ENCODE measurements around the gene KRTAP9-7.

The KRTAP9-7 gene

GRCh38 chr17:41271858-41272257 lies 3.6 kb upstream of the KRTAP9-7 start:
- no peak for DNase-seq (ENCODE audit: low spot score)

GRCh38 chr17:41278176-41278955 lies 2.9 kb downstream of the KRTAP9-7 start:
- no peak for DNase-seq (ENCODE audit: low spot score)

DNA sequence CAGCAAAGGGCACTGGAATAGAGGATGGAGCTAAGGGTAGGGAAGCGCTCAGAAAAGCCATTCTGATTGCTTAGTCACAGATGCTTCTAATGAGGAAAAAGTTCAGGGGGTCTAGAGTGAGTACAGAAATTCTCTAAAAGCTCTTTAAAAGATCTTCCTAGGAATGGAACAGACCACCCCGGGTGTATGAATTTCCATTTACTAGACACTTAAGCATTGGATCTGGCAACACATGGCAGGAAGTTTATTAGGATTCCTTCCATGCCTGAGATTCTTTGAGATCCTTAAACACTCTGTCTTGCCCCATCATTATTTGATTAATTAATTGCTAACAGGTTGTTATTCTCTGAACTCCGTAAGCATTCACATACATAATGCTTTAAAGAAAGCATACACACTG lies 8.5 kb downstream of the KRTAP9-7 start:
- no peak for DNase-seq (ENCODE audit: low spot score)

GRCh38 chr17:41284546-41284945 lies 9.0 kb downstream of the KRTAP9-7 start:
- no peak for DNase-seq (ENCODE audit: low spot score)

GRCh38 chr17:41287050-41287449 lies 11.6 kb downstream of the KRTAP9-7 start:
- DNase-seq (ENCODE audit: low spot score) = no peak

DNA sequence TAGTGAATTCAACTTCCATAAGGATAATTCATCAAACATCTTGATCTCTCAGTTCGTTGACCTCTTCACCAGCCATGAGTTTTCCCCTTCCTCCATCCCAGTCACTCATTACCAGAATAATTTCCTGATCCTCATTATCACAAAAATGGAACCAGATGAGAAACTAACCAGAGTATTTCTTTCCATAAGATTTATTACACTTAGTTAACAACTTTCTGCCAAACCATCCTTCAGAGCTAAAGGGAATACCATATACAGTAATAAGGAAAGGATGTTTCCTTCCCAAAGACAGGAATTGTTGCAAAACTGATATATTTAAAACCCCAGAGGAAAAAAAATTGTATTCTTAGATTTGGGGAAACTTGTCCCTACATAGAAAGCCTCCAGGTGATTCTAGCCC lies 18.5 kb downstream of the KRTAP9-7 start:
- DNase-seq (ENCODE audit: low spot score) = no peak

DNA sequence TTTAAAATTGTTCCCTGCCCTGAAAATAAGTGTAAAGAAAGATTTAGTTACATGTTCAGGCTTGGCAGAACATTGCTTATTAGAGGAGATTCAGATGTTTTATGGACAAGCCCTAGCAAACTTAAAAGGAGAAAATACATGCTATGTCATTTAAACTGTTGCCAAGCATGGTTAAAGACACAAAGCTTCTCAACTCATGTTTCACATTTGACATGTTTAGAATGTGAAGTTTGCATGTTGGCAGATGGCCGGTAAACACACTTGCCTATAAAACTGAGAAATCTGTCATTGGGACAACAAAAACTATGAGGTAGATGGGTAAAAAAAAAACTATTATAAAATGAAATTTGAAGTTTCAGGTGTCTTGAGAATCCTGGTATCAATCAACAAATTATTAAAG lies 21.3 kb downstream of the KRTAP9-7 start:
- DNase-seq (ENCODE audit: low spot score) = no peak

DNA sequence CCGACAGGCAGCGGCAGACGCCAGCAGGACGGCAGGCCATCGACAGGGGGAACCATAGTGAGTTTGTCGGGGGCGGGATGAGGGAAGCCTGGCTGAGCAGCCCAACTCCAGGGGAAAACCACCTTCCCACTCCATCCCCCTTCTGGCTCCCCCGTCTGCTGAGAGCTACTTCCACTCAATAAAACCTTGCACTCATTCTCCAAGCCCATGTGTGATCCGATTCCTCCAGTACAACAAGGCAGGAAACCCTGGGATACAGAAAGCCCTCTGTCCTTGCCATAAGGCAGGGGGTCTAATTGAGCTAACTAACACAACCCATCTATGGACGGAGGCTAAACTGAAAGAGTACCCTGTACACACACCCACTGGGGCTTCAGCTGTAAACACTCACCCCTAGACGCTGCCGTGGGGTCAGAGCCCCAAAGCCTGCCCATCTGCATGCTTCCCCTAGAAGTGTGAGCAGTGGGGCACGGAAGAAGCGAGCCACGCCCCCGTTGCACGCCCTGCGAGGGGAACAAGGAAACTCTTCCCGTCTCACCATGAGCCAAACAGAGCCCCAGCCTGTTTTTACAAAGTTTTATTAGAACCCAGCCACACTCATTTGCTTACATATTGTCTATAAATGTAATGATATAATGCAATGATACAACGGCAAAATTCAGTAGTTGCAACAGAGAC lies 23.1 kb downstream of the KRTAP9-7 start:
- DNase-seq (ENCODE audit: low spot score) = no peak

DNA sequence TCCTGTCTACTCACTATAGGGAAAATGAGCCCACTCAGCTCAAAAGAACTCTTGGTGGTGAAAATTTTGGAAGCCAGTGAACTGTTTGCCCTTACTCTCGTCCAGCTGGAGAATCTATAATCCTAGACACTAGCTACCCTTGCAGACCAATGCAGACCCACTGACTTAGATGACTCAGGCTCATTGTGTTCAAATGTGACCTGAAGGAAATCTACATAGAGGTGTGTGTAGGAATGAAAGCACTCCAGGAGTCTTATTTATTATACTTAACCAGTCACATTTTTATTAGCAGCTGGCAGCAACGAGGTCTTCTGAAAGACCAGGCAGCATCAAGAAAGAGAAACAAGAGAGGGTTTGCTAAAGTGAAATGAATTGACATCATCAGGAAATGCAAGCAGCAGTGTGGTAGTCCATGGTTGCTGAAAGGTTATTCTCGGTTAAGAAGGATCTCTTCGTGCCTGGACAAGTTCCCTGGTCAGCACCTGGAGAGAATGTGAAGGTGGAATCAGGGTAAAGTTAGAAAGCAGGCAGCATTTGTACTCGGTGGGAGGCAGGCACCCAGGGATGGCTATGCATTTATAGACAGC lies 25.8 kb downstream of the KRTAP9-7 start:
- no peak for DNase-seq (ENCODE audit: low spot score)

DNA sequence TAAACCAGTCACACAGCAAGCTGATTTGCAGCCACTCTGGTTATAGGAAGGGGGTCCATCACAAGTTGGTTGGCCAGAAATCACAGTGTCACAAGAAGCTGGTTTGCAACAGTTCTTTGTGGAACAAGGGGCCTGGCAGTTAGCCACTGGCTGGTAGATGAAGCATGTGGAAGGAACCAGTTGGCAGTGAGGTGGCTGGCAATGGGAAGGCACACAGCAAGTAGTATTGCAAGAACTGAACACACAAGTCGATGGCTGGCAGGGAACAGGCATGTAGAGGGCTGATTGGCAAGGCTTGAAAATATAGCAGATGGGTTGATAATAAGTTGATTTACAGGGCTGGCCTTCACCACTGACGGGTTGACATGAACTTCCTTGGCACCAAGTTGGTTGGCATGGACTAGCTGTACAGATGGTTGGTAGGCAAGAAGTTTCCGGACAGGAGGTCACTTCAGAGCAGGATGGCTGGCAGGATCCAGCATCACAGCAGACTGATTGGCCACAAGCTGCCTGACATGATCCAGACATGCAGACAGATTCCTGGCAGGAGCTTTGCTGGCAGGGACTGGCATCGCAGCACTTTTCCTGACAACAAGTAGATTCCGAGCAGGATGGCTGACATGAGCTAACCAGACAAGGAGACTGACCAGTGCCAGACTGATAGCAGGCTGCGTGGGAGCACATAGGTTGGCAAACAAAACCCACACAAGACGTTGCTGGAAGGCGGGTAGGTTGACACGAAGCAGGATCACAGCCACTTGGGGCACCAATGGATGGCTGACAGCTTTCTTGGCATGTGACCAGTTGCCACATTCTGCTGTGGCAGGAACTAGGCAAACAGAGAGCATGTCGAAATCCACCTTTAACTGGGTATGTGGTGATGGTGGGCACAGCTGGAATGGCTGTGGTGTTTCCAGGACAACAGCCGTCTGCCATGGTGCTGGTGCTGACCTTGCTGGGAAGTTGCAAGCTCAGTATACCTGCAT lies 26.7 kb downstream of the KRTAP9-7 start, which contains the start of gene KRTAP29-1:
TSS of gene KRTAP29-1 (minus strand) at position 936 of the 986 bp plus-strand sequence. CDS start at position 936, 0 bp downstream.
- no peak for DNase-seq (ENCODE audit: low spot score)

- DNase-seq (ENCODE audit: low spot score) = no peak
These were observed 27.5 kb downstream of the KRTAP9-7 start for GRCh38 chr17:41302981-41303380.

DNA sequence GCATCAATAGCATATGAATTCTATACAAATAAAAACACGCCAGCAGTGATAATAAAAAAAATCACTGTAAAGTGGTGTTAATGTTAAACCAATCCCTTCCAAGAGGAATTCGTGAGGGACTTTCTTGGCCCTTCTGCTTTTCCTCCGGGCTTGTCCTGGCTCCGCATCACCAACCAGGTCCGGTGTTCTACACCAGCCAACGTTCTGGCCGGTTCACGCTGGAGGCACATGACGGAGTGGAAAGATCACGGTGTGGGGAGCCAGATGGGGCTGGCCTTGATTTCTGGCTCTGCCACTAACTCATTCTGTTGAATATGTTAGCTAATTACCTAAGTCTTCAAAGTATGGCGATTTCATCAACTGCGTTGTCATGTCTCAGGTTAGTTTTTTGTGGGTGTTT lies 28.6 kb downstream of the KRTAP9-7 start:
- DNase-seq (ENCODE audit: low spot score) = no peak

GRCh38 chr17:41307647-41308046 lies 32.1 kb downstream of the KRTAP9-7 start:
- DNase-seq (ENCODE audit: low spot score) = no peak

GRCh38 chr17:41308251-41308917 lies 32.9 kb downstream of the KRTAP9-7 start:
- peak; percentile 96 for DNase-seq (ENCODE audit: low spot score)

DNA sequence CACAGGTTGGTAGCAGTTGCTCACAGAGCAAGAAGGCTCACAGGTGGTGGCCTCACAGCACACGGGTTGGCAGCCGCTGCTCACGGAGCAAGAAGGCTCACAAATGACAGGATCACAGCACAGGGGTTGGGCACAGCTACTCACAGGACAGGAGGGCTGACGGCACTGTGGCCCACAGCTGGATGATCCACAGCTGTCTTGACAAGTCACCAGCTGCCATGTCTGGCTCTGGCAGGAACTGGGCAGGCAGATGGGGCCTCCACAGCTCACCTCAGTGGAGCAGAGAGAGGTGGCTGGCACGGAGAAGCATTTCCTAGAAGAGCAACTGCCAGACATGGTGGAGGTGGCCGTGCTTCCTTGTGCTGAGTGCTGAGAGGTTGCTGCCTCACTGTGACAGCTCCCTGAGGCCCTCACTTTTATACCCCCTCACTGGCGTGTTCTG lies 33.4 kb downstream of the KRTAP9-7 start, which contains the start of gene KRTAP16-1:
TSS of gene KRTAP16-1 (minus strand) at position 392 of the 442 bp plus-strand sequence. CDS start at position 336, 56 bp downstream.
- no peak for DNase-seq (ENCODE audit: low spot score)

DNA sequence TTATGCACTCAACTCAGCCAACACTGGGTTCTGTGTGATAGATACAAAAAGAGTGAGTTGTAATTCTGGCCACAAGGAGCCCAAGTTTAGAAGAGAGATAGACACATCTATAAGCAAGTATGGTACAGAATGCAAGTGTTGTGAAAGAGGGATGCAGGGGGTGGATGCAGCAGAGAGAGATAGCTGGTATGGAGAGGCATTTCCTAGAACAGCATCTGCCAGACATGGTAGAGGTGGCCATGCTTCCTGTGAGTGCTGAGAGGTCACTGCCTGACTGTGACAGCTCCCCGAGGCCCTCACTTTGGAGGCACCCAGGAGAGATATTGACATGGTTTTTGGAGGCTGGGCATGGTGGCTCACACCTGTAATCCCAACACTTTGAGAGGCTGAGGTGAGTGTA lies 35.6 kb downstream of the KRTAP9-7 start:
- DNase-seq (ENCODE audit: low spot score) = no peak

- DNase-seq (ENCODE audit: low spot score) = no peak
These were observed 39.8 kb downstream of the KRTAP9-7 start, which contains the start of gene KRTAP17-1 for GRCh38 chr17:41315204-41315794. KRTAP17-1 (minus strand) TSS chr17:41315710; CDS start chr17:41315650, 60 bp downstream.

GRCh38 chr17:41315814-41316445 lies 40.4 kb downstream of the KRTAP9-7 start:
- no peak for DNase-seq (ENCODE audit: low spot score)

GRCh38 chr17:41318231-41318630 lies 42.7 kb downstream of the KRTAP9-7 start:
- DNase-seq (ENCODE audit: low spot score) = no peak

All from CD4-positive, alpha-beta T cell treated with Interleukin-6 at 100 ng/mL for 8 hours (primary cell).